Measurements from ENCODE around the gene HMGCL.

The HMGCL gene

GRCh38 chr1:23757812-23758211 lies 67.4 kb downstream of the HMGCL start:
- no peak for TF ChIP-seq CTCF (IDR thresholded peaks at IDR 0.05; ENCODE audit: low read length, missing control alignments)
- H3K4me3 ChIP-seq (replicated peaks; ENCODE audit: low read depth, low read length), result no peak overlapping the region
- no peak for DNase-seq (ENCODE audit: low read depth)

- DNase-seq (ENCODE audit: low read depth), result peak; percentile 23
- no peak overlapping the region for H3K4me3 ChIP-seq (replicated peaks; ENCODE audit: low read depth, low read length)
- TF ChIP-seq CTCF (IDR thresholded peaks at IDR 0.05; ENCODE audit: low read length, missing control alignments), result no peak
Observed at GRCh38 chr1:23756676-23757075, 68.6 kb downstream of the HMGCL start.

GRCh38 chr1:23752909-23753308 lies 72.3 kb downstream of the HMGCL start:
- no peak for DNase-seq (ENCODE audit: low read depth)
- no peak for TF ChIP-seq CTCF (IDR thresholded peaks at IDR 0.05; ENCODE audit: low read length, missing control alignments)

More at GRCh38 chr1:23752909-23753308, 72.3 kb downstream of the HMGCL start:
- no peak overlapping the region for H3K4me3 ChIP-seq (replicated peaks; ENCODE audit: low read depth, low read length)
